Upper lobe of left lung (tissue), 6 donors: Measurements from ENCODE around the gene TCF21. TPM values are rescaled to one million over a fixed set of nuclear protein-coding genes. Genes with fewer than 3 reads are reported as not detected.

Experiments
- ATAC-seq, 2 donors: fragments of 200-7000 bp; cut with Tn5 transposase; one replicate each; pipeline ENCODE4 v1.9.1; 2022; ENCODE audit warnings: mild to moderate bottlenecking in 2 of 2, moderate library complexity in 2 of 2; ENCODE audit not compliant: low FRiP score in 2 of 2
- DNase-seq, 2 donors: peaks; one replicate each; pipeline ENCODE4 v3.0.0-alpha.2; 2019 to 2020
- H3K27ac ChIP-seq, 4 donors: fragments of 200-600 bp; sonication (generic); one replicate each; pipeline ENCODE4 v1.5.1; 2016 to 2019
- H3K27me3 ChIP-seq, 4 donors: fragments of 200-600 bp; sonication (generic); one replicate each; pipeline ENCODE4 v1.5.1; 2017 to 2019
- H3K36me3 ChIP-seq, 4 donors: fragments of 200-600 bp; sonication (generic); one replicate each; pipeline ENCODE4 v1.5.1; 2016 to 2019
- H3K4me1 ChIP-seq, 4 donors: fragments of 200-600 bp; sonication (generic); one replicate each; pipeline ENCODE4 v1.5.1; 2018 to 2019
- H3K4me3 ChIP-seq, 4 donors: fragments of 200-600 bp; sonication (generic); one replicate each; pipeline ENCODE4 v1.5.1; 2017 to 2019; ENCODE audit warnings: mild to moderate bottlenecking in 2 of 4, moderate library complexity in 1 of 4
- H3K9me3 ChIP-seq, 4 donors: fragments of 200-600 bp; sonication (generic); one replicate each; pipeline ENCODE4 v1.5.1; 2018 to 2019
- CTCF ChIP-seq, 6 experiments: fragments of 450-650 bp in 4 of 6; fragments of 200-600 bp in 2 of 6; sonication (generic) in 2 of 6; IDR thresholded peaks; one replicate each; pipeline ENCODE4 v1.5.1; 2016 to 2019; ENCODE audit warnings: antibody characterized with exemption in 6 of 6
- EP300 ChIP-seq, 4 donors: sonication (generic); formaldehyde crosslinking; IDR thresholded peaks; one replicate each; pipeline ENCODE4 v1.5.1; 2017; ENCODE audit warnings: antibody characterized with exemption in 4 of 4, control low read depth in 2 of 4
- POLR2A ChIP-seq, 4 donors: fragments of 450-650 bp; IDR thresholded peaks; one replicate each; pipeline ENCODE4 v1.5.1; 2016 to 2017; ENCODE audit warnings: antibody characterized with exemption in 4 of 4, mild to moderate bottlenecking in 2 of 4
- POLR2AphosphoS5 ChIP-seq, 2 donors: sonication (generic); formaldehyde crosslinking; IDR thresholded peaks; one replicate each; pipeline ENCODE4 v1.5.1; 2017; ENCODE audit warnings: antibody characterized with exemption in 2 of 2
- WGBS, 2 donors: methylation state at CpG; one replicate each; pipeline ENCODE4 v1.1.5; 2017 to 2018; 5-methylcytosine and 5-hydroxymethylcytosine counted together
- total RNA-seq, 6 donors: library from RNA; depleted of rRNA in 4 of 6; stranded (reverse); fragments of >200 nt in 4 of 6; gene quantifications; one replicate each; pipeline versions ENCODE4 v1.1.0 to v1.2.1, GENCODE V29; 2016 to 2021
- donor health status: DM: no; HTN: no; CAD: no; lungs with moderate emphysema.
- donor health status: DM: no; HTN: yes; CAD: no; lungs with severe emphysema.

The TCF21 gene
- total RNA-seq, 6 donors from 2014 or later: 13.8 to 68.6 (median 30.2) TPM

GRCh38 chr6:133873538-133873937 lies 15.4 kb upstream of the TCF21 start:
- DNase-seq (no peak), ATAC-seq (no peak)
- Histone ChIP-seq H3K4me1 (no peaks in the 10 kb centered on the region), H3K36me3 (no peaks in the 10 kb centered on the region), H3K9me3 (no peaks in the 10 kb centered on the region), H3K4me3 (no peak overlapping the region), H3K27ac (no peak overlapping the region), H3K27me3 (no peaks in the 10 kb centered on the region)
- TF ChIP-seq POLR2A (IDR thresholded peaks at IDR 0.05): no peak
- TF ChIP-seq EP300 (IDR thresholded peaks at IDR 0.05): no peak
- no peak for TF ChIP-seq CTCF (IDR thresholded peaks at IDR 0.05)
- no peak for TF ChIP-seq POLR2AphosphoS5 (IDR thresholded peaks at IDR 0.05)
- WGBS, 2 donors: 72 to 73% methylated on average over 5 of the region's 5 CpGs

GRCh38 chr6:133877116-133877515 lies 11.8 kb upstream of the TCF21 start:
- Histone ChIP-seq H3K4me1 (no peaks in the 10 kb centered on the region), H3K4me3 (no peak overlapping the region), H3K27ac (no peak overlapping the region), H3K27me3 (no peaks in the 10 kb centered on the region), H3K9me3 (no peaks in the 10 kb centered on the region), H3K36me3 (no peaks in the 10 kb centered on the region)
- 47 to 69% methylated on average over 5 of the region's 5 CpGs for WGBS, 2 donors
- TF ChIP-seq CTCF (IDR thresholded peaks at IDR 0.05): no peak
- no peak for TF ChIP-seq POLR2AphosphoS5 (IDR thresholded peaks at IDR 0.05)
- no peak for TF ChIP-seq EP300 (IDR thresholded peaks at IDR 0.05)
- no peak for TF ChIP-seq POLR2A (IDR thresholded peaks at IDR 0.05)
- ATAC-seq (no peak), DNase-seq (no peak)

GRCh38 chr6:133880006-133880405 lies 8.9 kb upstream of the TCF21 start:
- TF ChIP-seq CTCF (IDR thresholded peaks at IDR 0.05): no peak
- TF ChIP-seq EP300 (IDR thresholded peaks at IDR 0.05): no peak
- no peak for ATAC-seq
- no peaks in the 10 kb centered on the region for H3K36me3 ChIP-seq

GRCh38 chr6:133880896-133881295 lies 8.0 kb upstream of the TCF21 start:
- WGBS, 2 donors: 67 to 73% methylated on average over 2 of the region's 2 CpGs
- DNase-seq (no peak), ATAC-seq (no peak)
- H3K9me3 ChIP-seq: no peaks in the 10 kb centered on the region
- H3K36me3 ChIP-seq: no peaks in the 10 kb centered on the region
- TF ChIP-seq POLR2AphosphoS5 (IDR thresholded peaks at IDR 0.05): no peak
- TF ChIP-seq EP300 (IDR thresholded peaks at IDR 0.05): no peak
- TF ChIP-seq CTCF (IDR thresholded peaks at IDR 0.05): no peak
- TF ChIP-seq POLR2A (IDR thresholded peaks at IDR 0.05): no peak
- H3K4me1 ChIP-seq: no peaks in the 10 kb centered on the region
- peak overlapping the region in 1 of 4 donors; percentile 34 for H3K27ac ChIP-seq
- no peak overlapping the region for H3K4me3 ChIP-seq
- peaks cover 0 to 2% (median 0%) of the 10 kb centered on the region in 4 donors for H3K27me3 ChIP-seq

More at GRCh38 chr6:133880006-133880405, 8.9 kb upstream of the TCF21 start:
- DNase-seq: no peak
- H3K9me3 ChIP-seq: no peaks in the 10 kb centered on the region
- H3K4me3 ChIP-seq: no peak overlapping the region
- H3K27me3 ChIP-seq: peaks cover 0 to 2% (median 0%) of the 10 kb centered on the region in 4 donors
- no peak overlapping the region for H3K27ac ChIP-seq
- no peaks in the 10 kb centered on the region for H3K4me1 ChIP-seq

GRCh38 chr6:133886104-133886775 lies 2.7 kb upstream of the TCF21 start:
- no peak for DNase-seq
- no peak for TF ChIP-seq EP300 (IDR thresholded peaks at IDR 0.05)
- TF ChIP-seq POLR2A (IDR thresholded peaks at IDR 0.05): no peak
- no peak overlapping the region for H3K4me3 ChIP-seq
- H3K27ac ChIP-seq: peak overlapping the region in 3 of 4 donors; percentile 17 to 84 (median 24)
- no peak for ATAC-seq
- peaks cover 0 to 22% (median 5%) of the 10 kb centered on the region in 4 donors for H3K27me3 ChIP-seq
- no peaks in the 10 kb centered on the region for H3K9me3 ChIP-seq
- H3K4me1 ChIP-seq: peaks cover 3 to 12% (median 6%) of the 10 kb centered on the region in 4 donors
- H3K36me3 ChIP-seq: no peaks in the 10 kb centered on the region
- WGBS, 2 donors: 61 to 75% methylated on average over 2 of the region's 2 CpGs
